ENCODE results near the gene ALAS2. TPM values are rescaled to one million over a fixed set of nuclear protein-coding genes. Genes with fewer than 3 reads are reported as not detected.
"Not testable (repeated sequence)": the region's sequence is repeated elsewhere in the genome, so short reads cannot be mapped to it uniquely, and the experiment has no call there.

ALAS2 gene
- total RNA-seq, 1 donor = 4.6 TPM

DNA sequence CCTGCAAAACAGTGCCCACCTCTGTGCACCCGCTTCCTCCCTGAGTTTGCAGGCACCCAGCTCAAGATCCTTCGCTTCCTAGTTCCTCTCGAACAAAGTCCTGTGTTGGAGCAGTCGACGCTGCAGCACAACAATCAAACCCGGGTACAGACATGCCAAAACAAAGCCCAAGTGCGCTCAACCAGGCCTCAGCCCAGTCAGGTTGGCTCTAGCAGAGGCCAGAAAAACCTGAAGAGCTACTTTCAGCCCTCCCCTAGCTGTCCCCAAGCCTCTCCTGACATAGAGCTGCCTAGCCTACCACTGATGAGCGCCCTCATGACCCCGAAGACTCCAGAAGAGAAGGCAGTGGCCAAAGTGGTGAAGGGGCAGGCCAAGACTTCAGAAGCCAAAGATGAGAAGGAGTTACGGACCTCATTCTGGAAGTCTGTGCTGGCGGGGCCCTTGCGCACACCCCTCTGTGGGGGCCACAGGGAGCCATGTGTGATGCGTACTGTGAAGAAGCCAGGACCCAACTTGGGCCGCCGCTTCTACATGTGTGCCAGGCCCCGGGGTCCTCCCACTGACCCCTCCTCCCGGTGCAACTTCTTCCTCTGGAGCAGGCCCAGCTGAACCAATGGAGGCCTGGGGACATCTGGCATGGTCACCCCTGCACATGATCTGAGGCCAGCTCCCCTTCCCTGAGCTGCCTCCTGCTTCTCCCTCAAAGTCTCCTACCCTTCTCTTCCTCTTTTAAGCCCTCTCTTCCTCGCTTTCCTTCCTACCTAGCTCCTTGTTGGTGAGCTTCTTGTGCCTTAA lies 23.8 kb downstream of the ALAS2 start:
- no peak for DNase-seq (ENCODE audit: low read depth in 2 of 3, low spot score in 2 of 3)

- DNase-seq (ENCODE audit: low read depth in 2 of 3, low spot score in 2 of 3) = no peak
Observed at GRCh38 chrX:55005256-55005655, 25.5 kb downstream of the ALAS2 start.

GRCh38 chrX:55004231-55004630 lies 26.5 kb downstream of the ALAS2 start:
- DNase-seq (ENCODE audit: low read depth in 2 of 3, low spot score in 2 of 3) = no peak

DNA sequence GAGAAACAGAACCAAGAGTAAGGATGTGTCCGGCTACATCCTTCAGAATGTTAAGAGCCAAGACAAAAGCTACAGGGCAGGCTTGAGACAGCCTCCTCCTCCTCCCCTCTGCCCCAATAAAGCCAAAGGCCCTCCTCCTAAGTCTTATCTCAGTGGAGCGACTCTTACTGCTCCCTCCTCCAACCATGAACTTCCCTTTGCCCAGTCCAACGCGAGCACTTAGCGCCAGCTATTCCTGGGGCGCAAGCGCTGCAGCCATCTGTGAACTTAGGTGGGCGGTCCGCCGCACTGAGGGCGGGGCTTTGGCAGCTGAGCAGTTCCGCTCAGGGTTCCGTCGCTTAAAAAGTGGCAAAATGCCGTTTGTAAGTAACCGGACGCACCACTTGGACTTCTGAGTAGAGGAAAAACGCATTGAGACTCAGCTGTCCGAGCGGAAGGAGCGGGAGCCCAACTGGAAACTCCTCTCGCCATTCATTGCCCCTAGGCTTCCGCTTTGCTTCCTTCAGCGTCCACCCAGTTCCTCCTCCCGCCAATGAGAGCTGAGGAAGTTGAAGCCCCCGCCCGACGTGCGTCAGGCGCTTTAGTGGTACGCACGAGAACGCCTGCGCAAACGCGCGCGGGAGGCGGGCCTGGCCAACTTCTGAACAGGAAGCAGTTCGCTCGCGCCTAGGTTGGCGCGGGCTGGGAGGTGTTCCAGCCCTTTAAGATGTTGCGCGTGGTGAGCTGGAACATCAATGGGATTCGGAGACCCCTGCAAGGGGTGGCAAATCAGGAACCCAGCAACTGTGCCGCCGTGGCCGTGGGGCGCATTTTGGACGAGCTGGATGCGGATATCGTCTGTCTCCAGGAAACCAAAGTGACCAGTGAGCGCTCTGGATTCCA lies 30.8 kb downstream of the ALAS2 start, which contains the start of gene APEX2:
Gene APEX2, plus strand, starts transcription at position 647 of the 882 bp plus-strand sequence. Its CDS starts 60 bp downstream, at position 707.
- peak; percentile 52 to 93 (median 88) for DNase-seq (ENCODE audit: low read depth in 2 of 3, low spot score in 2 of 3)

DNA sequence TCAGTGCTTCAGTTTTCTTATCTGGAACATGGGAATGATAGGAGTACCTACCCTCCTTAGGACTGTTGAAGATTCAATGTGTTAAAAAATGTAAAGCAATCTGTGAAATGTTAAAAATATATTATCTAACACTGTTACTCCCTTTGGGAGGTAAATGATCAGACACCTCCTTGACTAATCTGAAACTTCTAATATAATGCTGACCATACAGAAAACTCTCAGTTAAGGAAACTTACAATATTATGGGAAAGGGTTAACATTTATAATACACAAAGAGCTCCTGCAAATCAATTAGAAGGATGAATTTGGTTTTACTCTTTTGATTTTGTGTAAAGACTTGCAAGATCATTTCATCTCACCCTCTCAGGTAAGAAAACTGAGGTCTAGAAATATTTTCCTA lies 35.2 kb downstream of the ALAS2 start:
- DNase-seq (ENCODE audit: low read depth in 2 of 3, low spot score in 2 of 3) = no peak

DNA sequence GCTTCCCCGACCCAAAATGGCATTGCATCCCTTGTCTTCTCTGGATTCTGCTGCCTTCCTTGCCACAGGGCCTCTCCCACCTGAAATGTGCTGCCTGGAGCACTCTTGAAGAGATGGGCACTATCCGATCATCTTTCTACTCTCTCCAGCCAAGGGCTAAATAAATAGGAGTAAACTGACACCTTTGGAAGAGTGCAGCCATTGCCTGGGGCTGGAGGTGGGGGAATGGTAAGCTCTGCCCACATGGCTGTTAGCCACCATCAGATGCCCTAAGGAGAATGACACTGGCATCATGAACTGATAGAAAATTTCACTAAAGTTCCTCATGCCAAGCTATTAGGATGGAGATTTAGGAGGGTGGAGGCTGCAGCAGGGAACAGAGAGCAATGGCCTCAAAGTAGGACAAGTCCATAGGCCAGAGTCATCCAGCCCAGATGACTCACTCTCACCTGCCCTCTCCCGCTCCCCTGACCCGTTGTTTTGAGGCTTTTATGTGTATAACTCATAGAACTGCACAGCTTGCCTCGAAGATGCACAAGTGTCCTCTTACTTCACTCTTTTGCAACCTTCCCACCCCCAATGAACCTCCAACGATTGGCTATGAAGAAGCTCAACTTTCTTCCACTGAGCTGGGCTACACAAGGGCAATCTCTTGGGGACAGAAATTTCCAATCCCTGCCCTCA lies 36.0 kb downstream of the ALAS2 start:
- no peak for DNase-seq (ENCODE audit: low read depth in 2 of 3, low spot score in 2 of 3)

DNA sequence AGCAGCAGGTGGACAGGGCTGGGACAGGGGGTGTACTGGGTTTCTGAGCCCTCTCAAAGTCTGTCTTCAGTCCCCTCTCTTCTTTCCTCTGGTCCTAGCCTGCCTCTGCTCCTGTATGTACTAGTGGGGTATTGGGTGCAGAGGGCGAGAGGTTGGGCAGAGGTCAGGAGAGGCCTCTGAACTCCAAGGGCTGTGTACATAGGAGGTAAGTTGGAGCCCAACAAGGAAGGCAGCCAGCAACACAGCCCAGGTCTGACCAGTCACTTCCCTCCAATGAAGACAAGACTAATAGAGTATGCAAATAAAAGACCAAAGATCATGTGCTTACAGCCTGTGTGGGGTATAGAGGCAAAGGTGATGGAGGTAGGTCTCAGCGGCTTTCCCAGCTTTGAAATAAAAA lies 36.7 kb downstream of the ALAS2 start, which contains the start of gene PFKFB1:
Gene PFKFB1, minus strand, starts transcription at position 90 of the 400 bp plus-strand sequence. CDS start 181 bp downstream, outside the sequence.
- no peak for DNase-seq (ENCODE audit: low read depth in 2 of 3, low spot score in 2 of 3)

DNA sequence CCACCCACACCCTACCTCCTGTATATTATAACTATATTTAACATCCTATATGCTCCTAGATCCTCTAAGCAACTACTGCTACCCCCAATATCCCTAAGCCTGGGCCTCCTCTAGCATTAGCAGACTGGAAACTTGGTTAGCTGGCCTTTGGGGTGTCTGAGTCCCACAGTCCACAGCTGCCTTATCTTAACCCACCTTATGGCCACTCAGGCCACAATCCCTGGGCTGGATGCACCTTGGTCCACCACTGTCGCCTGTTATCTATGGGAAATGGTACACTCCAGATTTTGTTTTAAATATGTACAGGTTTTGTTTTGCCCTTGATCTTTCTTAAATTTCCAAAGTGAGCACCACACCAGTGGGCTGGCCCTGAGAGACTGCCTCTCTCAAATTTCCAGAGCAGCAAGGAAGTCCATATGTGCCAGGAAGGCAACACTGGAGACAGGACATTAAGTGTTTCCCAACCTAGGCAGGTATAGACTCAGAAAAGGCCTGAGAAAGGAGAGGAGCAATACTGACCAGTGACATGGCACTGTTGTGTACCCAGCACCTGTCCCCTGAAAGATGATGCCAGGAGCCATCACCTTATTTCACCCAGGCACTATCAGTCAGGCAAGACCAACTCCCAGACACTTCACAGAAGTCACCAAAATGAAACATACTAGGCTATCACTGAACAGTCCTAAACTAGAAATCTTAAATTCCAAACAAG lies 37.7 kb downstream of the ALAS2 start:
- no peak for DNase-seq (ENCODE audit: low read depth in 2 of 3, low spot score in 2 of 3)

GRCh38 chrX:54991706-54992105 lies 39.1 kb downstream of the ALAS2 start:
- DNase-seq (ENCODE audit: low read depth in 2 of 3, low spot score in 2 of 3) = no peak

DNA sequence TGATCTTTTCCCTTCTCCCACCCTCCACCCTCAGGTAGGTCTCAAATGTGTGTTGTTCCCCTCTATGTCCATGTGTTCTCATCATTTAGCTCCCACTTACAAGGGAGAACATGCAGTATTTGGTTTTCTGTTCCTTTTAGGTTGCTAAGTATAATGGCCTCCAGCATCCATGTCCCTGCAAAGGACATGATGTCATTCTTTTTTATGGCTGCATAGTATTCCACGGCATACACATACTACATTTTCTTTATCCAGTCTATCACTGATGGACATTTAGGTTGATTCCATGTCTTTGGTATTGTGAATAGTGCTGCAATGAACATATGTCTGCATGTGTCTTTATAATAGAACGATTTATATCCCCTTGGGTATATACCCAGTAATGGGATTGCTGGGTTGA lies 47.5 kb downstream of the ALAS2 start:
- DNase-seq (ENCODE audit: low read depth in 2 of 3, low spot score in 2 of 3) = not testable (repeated sequence)

GRCh38 chrX:54980334-54980733 lies 50.4 kb downstream of the ALAS2 start:
- no peak for DNase-seq (ENCODE audit: low read depth in 2 of 3, low spot score in 2 of 3)

- no peak for DNase-seq (ENCODE audit: low read depth in 2 of 3, low spot score in 2 of 3)
Observed at GRCh38 chrX:54979432-54979831, 51.3 kb downstream of the ALAS2 start.

GRCh38 chrX:54978448-54978847 lies 52.3 kb downstream of the ALAS2 start:
- no peak for DNase-seq (ENCODE audit: low read depth in 2 of 3, low spot score in 2 of 3)

- no peak for DNase-seq (ENCODE audit: low read depth in 2 of 3, low spot score in 2 of 3)
Observed at GRCh38 chrX:54977387-54977786, 53.4 kb downstream of the ALAS2 start.

DNA sequence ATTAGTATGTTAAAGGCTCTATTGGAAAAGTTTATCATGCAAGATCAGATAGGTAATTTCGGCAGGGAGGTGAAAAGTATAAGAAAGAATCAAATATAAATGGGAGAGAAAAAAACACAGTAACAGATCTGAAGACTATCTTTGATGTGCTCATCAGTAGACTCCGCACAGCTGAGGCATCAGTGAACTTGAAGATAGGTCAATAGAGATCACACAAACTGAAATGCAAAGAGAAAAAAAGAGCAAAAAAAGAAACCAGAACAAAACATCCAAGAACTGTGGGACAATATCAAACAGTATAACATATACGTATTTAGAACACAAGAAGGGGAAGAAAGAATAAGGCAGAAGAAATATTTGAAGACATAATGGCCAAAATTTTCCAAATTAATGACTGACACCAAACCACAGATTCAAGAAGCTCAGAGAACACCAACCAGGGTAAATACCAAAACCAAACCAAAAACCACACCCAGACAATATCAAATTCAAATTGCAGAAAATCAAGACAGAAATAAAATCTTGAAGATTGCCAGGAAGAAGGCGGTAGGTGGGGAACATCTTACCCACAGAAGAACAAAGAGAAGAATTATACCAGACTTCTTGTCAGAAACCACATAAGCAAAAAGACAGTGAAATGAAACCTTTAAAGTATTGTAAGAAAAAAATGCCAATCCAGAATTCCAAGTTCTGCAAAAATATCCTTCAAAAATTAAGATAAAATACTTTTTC lies 65.8 kb downstream of the ALAS2 start:
- no peak for DNase-seq (ENCODE audit: low read depth in 2 of 3, low spot score in 2 of 3)

DNA sequence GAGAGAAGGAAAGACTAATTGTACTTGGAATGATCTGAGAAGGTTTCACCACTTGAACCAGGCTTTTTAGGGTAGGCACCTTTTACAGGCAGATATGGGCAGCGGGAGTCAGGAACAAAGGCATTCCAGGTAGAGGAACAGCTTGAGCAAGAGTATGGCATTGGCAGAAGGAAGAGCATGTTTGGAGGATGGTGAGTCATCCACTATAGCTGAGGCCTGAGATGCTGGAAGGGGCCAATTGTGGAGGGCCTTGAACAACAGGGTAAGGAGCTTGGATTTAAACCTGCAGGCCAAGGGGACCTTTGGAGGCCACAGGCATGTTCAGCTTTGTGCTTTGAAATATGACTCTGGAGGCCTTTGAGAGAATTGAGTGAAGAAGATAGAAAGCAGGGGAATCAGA lies 69.0 kb downstream of the ALAS2 start:
- DNase-seq (ENCODE audit: low read depth in 2 of 3, low spot score in 2 of 3) = no peak
